HCT116 (cell line): ENCODE measurements around the gene CDH11. TPM values are rescaled to one million over a fixed set of nuclear protein-coding genes. Genes with fewer than 3 reads are reported as not detected.

Experiments used
- ATAC-seq: fragments of 200-7000 bp; cut with Tn5 transposase; 2 replicates; pipeline ENCODE4 v1.9.1; 2020; ENCODE audit warnings: mild to moderate bottlenecking, moderate library complexity
- BruUV-seq: library from RNA; stranded (reverse); fragments of 400-500 nt; replicated peaks from 2 replicates; lab custom pipeline; 2021; lab: Mats Ljungman, UMichigan
- CTCF ChIA-PET: fragments of 300-600 bp; sonication (Branson Sonifier 250); formaldehyde crosslinking; loops from one replicate; lab custom pipeline; 2021; ENCODE audit warnings: antibody characterized with exemption; lab: Charles Lee
- POLR2A ChIA-PET: fragments of 300-600, 350-600 bp; sonication (Branson Sonifier 250); formaldehyde crosslinking; loops from one replicate; lab custom pipeline; 2021; ENCODE audit warnings: antibody characterized with exemption; lab: Charles Lee
- RAD21 ChIA-PET, 2 experiments: fragments of 300-600 bp; sonication (Branson Sonifier 250); formaldehyde crosslinking; loops; one replicate each; lab custom pipeline; 2023; ENCODE audit warnings: low total read pairs in 2 of 2; ENCODE audit not compliant: uncharacterized antibody in 2 of 2, unreplicated experiment in 2 of 2, low non-redundant PET in 1 of 2; lab: Charles Lee
- DNase-seq: peaks from one replicate; pipeline ENCODE4 v3.0.0-alpha.2; 2010; ENCODE audit warnings: low read depth, low spot score
- H2AFZ ChIP-seq: fragments of 200-600 bp; shearing (Covaris generic), sonication (generic); 2 replicates; pipeline ENCODE4 v1.6.1; 2017; ENCODE audit warnings: low read depth, mixed run types, mixed read lengths, antibody characterized with exemption, low read length; ENCODE audit not compliant: poor library complexity, severe bottlenecking
- H3K27ac ChIP-seq: 2 replicates; pipeline ENCODE4 v1.5.1; 2012; ENCODE audit warnings: low read depth, low read length
- H3K27me3 ChIP-seq: fragments of 200-600 bp; sonication (generic); 2 replicates; pipeline ENCODE4 v1.6.1; 2016; ENCODE audit warnings: mixed run types, low read length, mixed read lengths; ENCODE audit not compliant: insufficient read depth
- H3K36me3 ChIP-seq, 2 experiments: fragments of 200-500 bp in 1 of 2; fragments of 200-600 bp in 1 of 2; sonication (Bioruptor generic) in 1 of 2; sonication (generic) in 1 of 2; 2 replicates each; pipeline versions ENCODE4 v1.5.1 to v1.6.1; 2014 to 2016; ENCODE audit warnings: low read length in 2 of 2, inconsistent platforms in 1 of 2, mixed read lengths in 1 of 2, mixed run types in 1 of 2; ENCODE audit not compliant: insufficient read depth in 2 of 2, control insufficient read depth in 1 of 2
- H3K4me1 ChIP-seq, 2 experiments: fragments of 200-600 bp in 1 of 2; sonication (generic) in 1 of 2; 2 replicates each; pipeline versions ENCODE4 v1.5.1 to v1.6.1; 2012 to 2017; ENCODE audit warnings: low read length in 2 of 2, inconsistent platforms in 1 of 2, mild to moderate bottlenecking in 1 of 2, mixed read lengths in 1 of 2, mixed run types in 1 of 2, moderate library complexity in 1 of 2; ENCODE audit not compliant: insufficient read depth in 2 of 2, control insufficient read depth in 1 of 2
- H3K4me2 ChIP-seq: fragments of 200-600 bp; sonication (generic); 2 replicates; pipeline ENCODE4 v1.6.1; 2017; ENCODE audit warnings: mixed run types, low read length, mixed read lengths
- H3K4me3 ChIP-seq, 2 experiments: fragments of 200-600 bp in 1 of 2; sonication (generic) in 1 of 2; replicated peaks in 1 of 2; 2 replicates each; pipeline ENCODE4 v1.5.1; 2011 to 2016; ENCODE audit warnings: low read length in 2 of 2, control low read depth in 1 of 2, low read depth in 1 of 2, mild to moderate bottlenecking in 1 of 2, mixed read lengths in 1 of 2, mixed run types in 1 of 2
- H3K79me2 ChIP-seq: fragments of 200-600 bp; sonication (generic); 2 replicates; pipeline ENCODE4 v1.6.1; 2017; ENCODE audit warnings: mild to moderate bottlenecking, mixed run types, low read length, moderate library complexity, mixed read lengths; ENCODE audit not compliant: insufficient read depth
- H3K9ac ChIP-seq: fragments of 200-600 bp; sonication (generic); 2 replicates; pipeline ENCODE4 v1.6.1; 2016; ENCODE audit warnings: low read length, mixed read lengths
- H3K9me2 ChIP-seq: fragments of 200-600 bp; sonication (generic), shearing (Covaris generic); 2 replicates; pipeline ENCODE4 v1.6.1; 2017; ENCODE audit warnings: mixed run types, mild to moderate bottlenecking, moderate library complexity; ENCODE audit not compliant: insufficient read depth
- H3K9me3 ChIP-seq, 2 experiments: fragments of 200-500 bp in 1 of 2; fragments of 200-600 bp in 1 of 2; sonication (Bioruptor generic) in 1 of 2; sonication (generic) in 1 of 2; 2 replicates each; pipeline ENCODE4 v1.6.1; 2014 to 2017; ENCODE audit warnings: low read length in 2 of 2, mixed read lengths in 2 of 2, inconsistent platforms in 1 of 2, low read depth in 1 of 2, mild to moderate bottlenecking in 1 of 2, mixed run types in 1 of 2, moderate library complexity in 1 of 2; ENCODE audit not compliant: control insufficient read depth in 1 of 2, insufficient read depth in 1 of 2
- H4K20me1 ChIP-seq: fragments of 200-600 bp; sonication (generic), shearing (Covaris generic); 2 replicates; pipeline ENCODE4 v1.6.1; 2017; ENCODE audit warnings: mixed run types, mild to moderate bottlenecking, moderate library complexity; ENCODE audit not compliant: insufficient read depth
- ATF3 ChIP-seq: IDR thresholded peaks from 2 replicates; pipeline ENCODE4 v1.6.1; 2012
- CBX3 ChIP-seq: IDR thresholded peaks from 2 replicates; pipeline ENCODE4 v1.6.1; 2012; ENCODE audit warnings: low read depth
- EGR1 ChIP-seq: IDR thresholded peaks from 2 replicates; pipeline ENCODE4 v1.6.1; 2012; ENCODE audit warnings: low read depth
- FOSL1 ChIP-seq: IDR thresholded peaks from 2 replicates; pipeline ENCODE4 v1.6.1; 2012; ENCODE audit warnings: low read depth
- JUND ChIP-seq: IDR thresholded peaks from 2 replicates; pipeline ENCODE4 v1.6.1; 2012
- POLR2A ChIP-seq: IDR thresholded peaks from 2 replicates; pipeline ENCODE4 v1.7.0; 2011; ENCODE audit warnings: borderline replicate concordance; ENCODE audit not compliant: insufficient read depth, insufficient read length; ENCODE audit errors: extremely low read depth
- POLR2AphosphoS5 ChIP-seq: IDR thresholded peaks from 2 replicates; pipeline ENCODE4 v1.6.1; 2011; ENCODE audit warnings: mild to moderate bottlenecking, low read depth, low read length, moderate library complexity
- RAD21 ChIP-seq: IDR thresholded peaks from 2 replicates; pipeline ENCODE4 v1.6.1; 2012; ENCODE audit warnings: low read depth, mild to moderate bottlenecking
- SRF ChIP-seq: IDR thresholded peaks from 2 replicates; pipeline ENCODE4 v1.6.1; 2012; ENCODE audit warnings: low read depth
- TCF7L2 ChIP-seq: IDR thresholded peaks from 2 replicates; pipeline ENCODE4 v1.7.0; 2011; ENCODE audit warnings: borderline replicate concordance, inconsistent platforms; ENCODE audit not compliant: insufficient read depth, insufficient read length; ENCODE audit errors: extremely low read depth
- ZBTB33 ChIP-seq: IDR thresholded peaks from 2 replicates; pipeline ENCODE4 v1.6.1; 2011; ENCODE audit warnings: mild to moderate bottlenecking, low read length, moderate library complexity; ENCODE audit not compliant: insufficient replicate concordance; ENCODE audit errors: extremely low read depth
- ZNF274 ChIP-seq: fragments of 200-500 bp; sonication (Bioruptor generic); IDR thresholded peaks from 2 replicates; pipeline ENCODE4 v1.6.1; 2014; ENCODE audit warnings: mild to moderate bottlenecking, low read depth, low read length, inconsistent platforms
- intact Hi-C: fragments of 100-400 bp; cut with micrococcal nuclease; formaldehyde crosslinking; loops from 2 replicates; pipeline ENCODE4 v1.10.0; 2022
- total RNA-seq: library from RNA; stranded (reverse); gene quantifications from one replicate; pipeline ENCODE4 v1.2.1, GENCODE V29; 2021; ENCODE audit not compliant: unreplicated experiment

Gene CDH11
- total RNA-seq, 1 experiment from 2014 or later: 0.52 TPM

DNA sequence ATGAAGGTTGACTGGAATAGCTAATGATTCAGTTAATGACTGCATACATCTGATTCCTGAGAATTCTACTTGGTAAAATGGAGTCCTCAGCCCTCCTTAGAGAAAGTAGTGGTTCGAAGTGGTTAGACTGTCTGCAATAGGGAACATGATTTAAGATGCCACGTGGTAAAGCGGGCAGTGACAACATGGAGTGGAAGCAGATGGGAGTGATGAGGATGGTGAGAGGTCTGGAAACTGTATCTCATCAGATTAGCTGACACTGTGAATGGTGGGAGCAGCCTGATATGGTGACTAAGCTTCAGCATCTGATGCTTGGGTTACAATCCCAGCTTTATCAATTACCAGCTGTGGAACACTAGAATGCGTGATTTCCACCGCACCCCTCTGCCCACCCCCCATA is 8.4 kb downstream of the CDH11 start (continued):
- TF ChIP-seq ZBTB33: no peak
- TF ChIP-seq ATF3: no peak
- TF ChIP-seq TCF7L2: no peak

DNA sequence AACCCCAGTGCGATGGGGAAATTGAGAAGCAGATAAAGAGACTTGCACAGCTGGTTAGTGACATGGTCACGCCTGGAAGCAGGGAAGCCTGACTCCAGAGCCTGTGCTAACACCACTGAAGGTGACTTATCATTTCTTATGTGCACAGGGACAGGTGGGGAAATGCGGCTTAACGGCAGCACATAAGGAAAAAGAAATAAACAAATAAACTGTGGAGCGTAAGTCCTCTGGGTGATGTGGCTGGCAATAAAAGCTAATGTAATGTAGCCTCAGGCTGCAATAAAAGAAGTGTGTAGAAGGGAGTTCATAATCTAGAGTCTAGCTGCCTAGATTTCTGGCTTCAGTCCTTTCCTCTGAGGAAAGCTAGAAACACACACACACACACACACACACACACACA is 10.6 kb downstream of the CDH11 start:
- CTCF ChIA-PET: no interaction called here
- no TSS peak for BruUV-seq
- no peaks in the 10 kb centered on the region for H4K20me1 ChIP-seq
- H3K27me3 ChIP-seq: no peaks in the 10 kb centered on the region
- H3K4me2 ChIP-seq: no peak overlapping the region
- peaks cover 6 to 25% of the 10 kb centered on the region in 2 experiments; a peak in 2 of 4 replicates for H3K9me3 ChIP-seq
- no peak overlapping the region for H2AFZ ChIP-seq
- H3K4me3 ChIP-seq: no peak overlapping the region
- no peak overlapping the region for H3K9ac ChIP-seq
- TF ChIP-seq POLR2A (no peak), EGR1 (no peak), CBX3 (no peak), FOSL1 (no peak), ZNF274 (no peak), SRF (no peak), RAD21 (no peak), POLR2AphosphoS5 (no peak), JUND (no peak)
- DNase-seq (no peak), ATAC-seq (no peak)
- RAD21 ChIA-PET: no interaction called here
- POLR2A ChIA-PET: no interaction called here
- no peaks in the 10 kb centered on the region for H3K9me2 ChIP-seq
- intact Hi-C loops: no loop called here
- H3K4me1 ChIP-seq: no peaks in the 10 kb centered on the region
- H3K79me2 ChIP-seq: no peaks in the 10 kb centered on the region
- no peak overlapping the region for H3K27ac ChIP-seq
- H3K36me3 ChIP-seq: no peaks in the 10 kb centered on the region
